SK-N-SH (cell line): Measurements from ENCODE around the gene SLC5A9.

Source experiments
- CTCF ChIP-seq: fragments of 200-600 bp; sonication (generic); IDR thresholded peaks from 2 replicates; pipeline ENCODE4 v1.6.1; 2017; ENCODE audit warnings: antibody characterized with exemption, mild to moderate bottlenecking, moderate library complexity
- EZH2phosphoT487 ChIP-seq: fragments of 200-600 bp; sonication (generic); IDR thresholded peaks from 2 replicates; pipeline ENCODE4 v1.6.1; 2017; ENCODE audit warnings: low read depth, mixed run types, mild to moderate bottlenecking, antibody characterized with exemption, moderate library complexity, borderline replicate concordance
- MAX ChIP-seq: IDR thresholded peaks from 2 replicates; pipeline ENCODE4 v1.4.0; 2012; ENCODE audit warnings: low read depth
- MXI1 ChIP-seq: IDR thresholded peaks from 2 replicates; pipeline ENCODE4 v1.6.1; 2012; ENCODE audit warnings: mild to moderate bottlenecking, low read depth, low read length, improper control_type of control experiment
- NRF1 ChIP-seq: IDR thresholded peaks from 2 replicates; pipeline ENCODE4 v1.6.1; 2012; ENCODE audit warnings: low read depth, mild to moderate bottlenecking, low read length
- POLR2AphosphoS5 ChIP-seq: IDR thresholded peaks from 2 replicates; pipeline ENCODE4 v1.6.1; 2012; ENCODE audit warnings: low read depth, low read length
- RAD21 ChIP-seq: IDR thresholded peaks from 2 replicates; pipeline ENCODE4 v1.6.1; 2012; ENCODE audit warnings: mild to moderate bottlenecking, low read length
- SMC3 ChIP-seq: IDR thresholded peaks from 2 replicates; pipeline ENCODE4 v1.6.1; 2012; ENCODE audit warnings: low read depth, low read length, improper control_type of control experiment
- USF1 ChIP-seq: IDR thresholded peaks from 2 replicates; pipeline ENCODE4 v1.4.0; 2012; ENCODE audit warnings: low read depth, borderline replicate concordance

GRCh38 chr1:48206371-48206770 is 16.1 kb upstream of the SLC5A9 start:
- no peak for TF ChIP-seq MAX
- no peak for TF ChIP-seq RAD21
- TF ChIP-seq POLR2AphosphoS5: no peak
- no peak for TF ChIP-seq CTCF
- no peak for TF ChIP-seq SMC3
- TF ChIP-seq NRF1: no peak
- TF ChIP-seq MXI1: no peak
- no peak for TF ChIP-seq EZH2phosphoT487
- TF ChIP-seq USF1: no peak
